ENCODE results near the gene LRRC23.
A peak's percentile ranks its signal among the peaks of the same experiment; 100 is the strongest.
"Not testable (repeated sequence)": the region's sequence is repeated elsewhere in the genome, so short reads cannot be mapped to it uniquely, and the experiment has no call there.

The LRRC23 gene

GRCh38 chr12:6908141-6908540, 3.5 kb downstream of the LRRC23 start:
- not testable (repeated sequence) for DNase-seq

- DNase-seq, result no peak
Observed at GRCh38 chr12:6909421-6910145, 5.0 kb downstream of the LRRC23 start.

- no peak for DNase-seq
Observed at GRCh38 chr12:6912164-6912935, 7.7 kb downstream of the LRRC23 start.

GRCh38 chr12:6914246-6914946, 9.8 kb downstream of the LRRC23 start, which contains the start of gene ENO2:
TSS of gene ENO2 (plus strand) at chr12:6914580. CDS start at chr12:6915833, 1,253 bp downstream.
- peak; percentile 92 for DNase-seq

GRCh38 chr12:6914947-6915788, 10.5 kb downstream of the LRRC23 start:
- DNase-seq, result peak; percentile 28

- no peak for DNase-seq
Observed at GRCh38 chr12:6915789-6916285, 11.2 kb downstream of the LRRC23 start.

GRCh38 chr12:6916426-6917200, 12.0 kb downstream of the LRRC23 start:
- DNase-seq, result no peak

GRCh38 chr12:6917491-6918231, 13.0 kb downstream of the LRRC23 start:
- no peak for DNase-seq

- DNase-seq, result no peak
Observed at GRCh38 chr12:6919588-6919987, 15.0 kb downstream of the LRRC23 start.

GRCh38 chr12:6921539-6921938, 16.9 kb downstream of the LRRC23 start:
- DNase-seq, result no peak

- no peak for DNase-seq
Observed at GRCh38 chr12:6921996-6922946, 17.6 kb downstream of the LRRC23 start.

- DNase-seq, result no peak
Observed at GRCh38 chr12:6923003-6923732, 18.5 kb downstream of the LRRC23 start.

- DNase-seq, result no peak
Observed at GRCh38 chr12:6923851-6924250, 19.2 kb downstream of the LRRC23 start.

GRCh38 chr12:6925239-6925539, 20.6 kb downstream of the LRRC23 start:
- DNase-seq, result no peak

- DNase-seq, result no peak
Observed at GRCh38 chr12:6925540-6926279, 21.1 kb downstream of the LRRC23 start.

GRCh38 chr12:6927379-6928021, 22.9 kb downstream of the LRRC23 start, which contains the start of gene ATN1:
TSS of gene ATN1 (plus strand) at chr12:6927959. CDS start at chr12:6934002, 6,043 bp downstream.
- peak; percentile 58 for DNase-seq

- peak; percentile 40 for DNase-seq
Observed at GRCh38 chr12:6928022-6928702, 23.5 kb downstream of the LRRC23 start.

Data from CD4-positive, alpha-beta T cell treated with Interleukin-17A for 4 hours (primary cell).